Mononuclear cell (primary cell): ENCODE data around the gene SMIM5. TPM values are rescaled to one million over a fixed set of nuclear protein-coding genes. Genes with fewer than 3 reads are reported as not detected.

Source experiments
- H3K27me3 ChIP-seq: 2 replicates; pipeline ENCODE4 v1.6.0; 2011; ENCODE audit warnings: low read length, control low read depth; ENCODE audit not compliant: insufficient read depth
- H3K4me1 ChIP-seq: 2 replicates; pipeline ENCODE4 v1.5.1; 2011; ENCODE audit warnings: mild to moderate bottlenecking, low read length, control low read depth; ENCODE audit not compliant: insufficient read depth
- H3K4me3 ChIP-seq: 2 replicates; pipeline ENCODE4 v1.5.1; 2011; ENCODE audit warnings: mild to moderate bottlenecking, low read length, moderate library complexity
- H3K9me3 ChIP-seq: 2 replicates; pipeline ENCODE4 v1.5.1; 2011; ENCODE audit warnings: low read depth, mild to moderate bottlenecking, control low read depth, low read length
- total RNA-seq: library from RNA; depleted of rRNA; stranded (reverse); fragments of >200 nt; gene quantifications from one replicate; pipeline ENCODE4 v1.2.3, GENCODE V29; 2012

SMIM5 gene
- total RNA-seq, 1 donor, result 3.6 TPM

- no peaks in the 10 kb centered on the region for H3K9me3 ChIP-seq
- H3K27me3 ChIP-seq, result no peaks in the 10 kb centered on the region
- H3K4me3 ChIP-seq, result no peak overlapping the region
- H3K4me1 ChIP-seq, result peaks cover 3% of the 10 kb centered on the region
These were observed 37.8 kb upstream of the SMIM5 start for GRCh38 chr17:75595284-75595919.

GRCh38 chr17:75595920-75596313 lies 37.3 kb upstream of the SMIM5 start:
- Histone ChIP-seq H3K4me3 (no peak overlapping the region), H3K27me3 (no peaks in the 10 kb centered on the region), H3K4me1 (no peaks in the 10 kb centered on the region)

GRCh38 chr17:75596320-75597087 lies 36.7 kb upstream of the SMIM5 start:
- no peak overlapping the region for H3K4me3 ChIP-seq
- no peaks in the 10 kb centered on the region for H3K27me3 ChIP-seq
- H3K9me3 ChIP-seq, result no peaks in the 10 kb centered on the region
- H3K4me1 ChIP-seq, result no peaks in the 10 kb centered on the region

More at GRCh38 chr17:75595920-75596313, 37.3 kb upstream of the SMIM5 start:
- no peaks in the 10 kb centered on the region for H3K9me3 ChIP-seq

GRCh38 chr17:75601057-75601987 lies 31.9 kb upstream of the SMIM5 start:
- Histone ChIP-seq H3K4me3 (no peak overlapping the region), H3K9me3 (no peaks in the 10 kb centered on the region), H3K27me3 (no peaks in the 10 kb centered on the region), H3K4me1 (no peaks in the 10 kb centered on the region)

- H3K4me3 ChIP-seq, result no peak overlapping the region
- no peaks in the 10 kb centered on the region for H3K9me3 ChIP-seq
- no peaks in the 10 kb centered on the region for H3K4me1 ChIP-seq
- no peaks in the 10 kb centered on the region for H3K27me3 ChIP-seq
These were observed 30.6 kb upstream of the SMIM5 start for GRCh38 chr17:75602644-75603043.

- H3K4me1 ChIP-seq, result no peaks in the 10 kb centered on the region
- H3K27me3 ChIP-seq, result no peaks in the 10 kb centered on the region
- no peak overlapping the region for H3K4me3 ChIP-seq
- no peaks in the 10 kb centered on the region for H3K9me3 ChIP-seq
These were observed 30.1 kb upstream of the SMIM5 start for GRCh38 chr17:75603123-75603522.

GRCh38 chr17:75604034-75604695 lies 29.1 kb upstream of the SMIM5 start:
- no peaks in the 10 kb centered on the region for H3K9me3 ChIP-seq
- no peaks in the 10 kb centered on the region for H3K27me3 ChIP-seq
- H3K4me1 ChIP-seq, result no peaks in the 10 kb centered on the region
- no peak overlapping the region for H3K4me3 ChIP-seq

GRCh38 chr17:75605790-75606189 lies 27.4 kb upstream of the SMIM5 start:
- Histone ChIP-seq H3K9me3 (no peaks in the 10 kb centered on the region), H3K4me3 (no peak overlapping the region), H3K4me1 (no peaks in the 10 kb centered on the region), H3K27me3 (no peaks in the 10 kb centered on the region)

GRCh38 chr17:75607086-75607485 lies 26.1 kb upstream of the SMIM5 start:
- Histone ChIP-seq H3K4me3 (no peak overlapping the region), H3K4me1 (no peaks in the 10 kb centered on the region), H3K27me3 (no peaks in the 10 kb centered on the region), H3K9me3 (no peaks in the 10 kb centered on the region)

GRCh38 chr17:75610103-75610984 lies 22.9 kb upstream of the SMIM5 start:
- H3K4me3 ChIP-seq, result no peak overlapping the region
- H3K27me3 ChIP-seq, result no peaks in the 10 kb centered on the region
- H3K4me1 ChIP-seq, result no peaks in the 10 kb centered on the region
- no peaks in the 10 kb centered on the region for H3K9me3 ChIP-seq

- H3K4me3 ChIP-seq, result no peak overlapping the region
- H3K27me3 ChIP-seq, result no peaks in the 10 kb centered on the region
- H3K9me3 ChIP-seq, result no peaks in the 10 kb centered on the region
- H3K4me1 ChIP-seq, result no peaks in the 10 kb centered on the region
These were observed 21.3 kb upstream of the SMIM5 start for GRCh38 chr17:75611851-75612429.

- no peak overlapping the region for H3K4me3 ChIP-seq
- no peaks in the 10 kb centered on the region for H3K9me3 ChIP-seq
- H3K4me1 ChIP-seq, result no peaks in the 10 kb centered on the region
- H3K27me3 ChIP-seq, result no peaks in the 10 kb centered on the region
These were observed 20.2 kb upstream of the SMIM5 start for GRCh38 chr17:75612906-75613626.

- Histone ChIP-seq H3K4me3 (no peak overlapping the region), H3K9me3 (no peaks in the 10 kb centered on the region), H3K4me1 (no peaks in the 10 kb centered on the region), H3K27me3 (no peaks in the 10 kb centered on the region)
These were observed 19.2 kb upstream of the SMIM5 start for GRCh38 chr17:75614006-75614405.
